ENCODE results near the gene NUAK2.
"Not testable (repeated sequence)": the region's sequence is repeated elsewhere in the genome, so short reads cannot be mapped to it uniquely, and the experiment has no call there.

The NUAK2 gene

DNA sequence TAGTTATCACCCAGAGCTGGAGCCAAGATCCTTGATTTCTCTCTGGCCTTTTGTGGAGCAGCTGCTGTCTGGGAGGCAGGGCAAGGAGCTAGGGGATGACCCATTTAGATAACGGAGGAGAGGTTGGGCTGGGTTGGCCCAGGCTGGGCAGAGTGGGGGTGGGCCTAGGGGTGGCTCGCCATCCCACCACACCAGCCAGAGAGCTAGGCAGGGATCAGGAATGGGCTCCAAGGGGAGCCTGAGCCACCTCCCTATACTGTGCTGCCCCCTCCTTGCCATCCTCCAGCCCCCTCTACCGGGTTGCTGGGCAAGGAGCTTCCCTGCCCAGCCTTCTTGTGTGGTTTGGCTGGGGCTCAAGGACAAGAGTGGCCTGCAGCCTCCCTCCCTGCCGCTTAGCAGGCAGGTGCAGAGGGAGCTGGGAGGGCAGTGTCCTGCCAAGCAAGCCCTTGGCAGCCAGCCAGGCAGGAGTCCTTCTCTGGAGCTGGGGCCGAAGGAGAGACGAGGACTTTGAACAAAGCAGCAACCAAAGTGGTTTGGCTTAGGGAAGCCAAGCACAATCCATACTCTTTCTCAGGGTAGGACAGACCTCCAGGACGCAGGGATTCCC is 4.1 kb downstream of the NUAK2 start:
- DNase-seq, result no peak

DNA sequence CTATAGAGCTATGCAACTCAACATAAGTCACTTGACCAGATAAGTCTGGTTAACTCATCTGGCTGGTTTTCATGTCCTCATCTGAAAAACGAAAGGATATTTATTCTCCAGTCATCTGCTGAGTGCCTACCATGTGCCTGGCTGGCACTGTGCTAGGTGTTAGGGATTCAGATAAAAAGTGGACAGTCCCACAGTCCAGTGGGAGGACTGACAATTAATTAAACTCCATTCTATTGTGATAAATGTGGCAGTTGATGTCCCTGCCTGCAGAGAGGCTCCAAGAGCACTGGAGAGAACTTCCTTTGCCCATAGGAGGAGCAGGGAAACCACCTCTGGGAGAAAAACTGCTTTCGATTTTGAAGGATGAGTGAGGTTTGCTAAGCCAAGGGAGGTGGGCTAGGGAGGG is 5.4 kb downstream of the NUAK2 start:
- DNase-seq, result no peak

DNA sequence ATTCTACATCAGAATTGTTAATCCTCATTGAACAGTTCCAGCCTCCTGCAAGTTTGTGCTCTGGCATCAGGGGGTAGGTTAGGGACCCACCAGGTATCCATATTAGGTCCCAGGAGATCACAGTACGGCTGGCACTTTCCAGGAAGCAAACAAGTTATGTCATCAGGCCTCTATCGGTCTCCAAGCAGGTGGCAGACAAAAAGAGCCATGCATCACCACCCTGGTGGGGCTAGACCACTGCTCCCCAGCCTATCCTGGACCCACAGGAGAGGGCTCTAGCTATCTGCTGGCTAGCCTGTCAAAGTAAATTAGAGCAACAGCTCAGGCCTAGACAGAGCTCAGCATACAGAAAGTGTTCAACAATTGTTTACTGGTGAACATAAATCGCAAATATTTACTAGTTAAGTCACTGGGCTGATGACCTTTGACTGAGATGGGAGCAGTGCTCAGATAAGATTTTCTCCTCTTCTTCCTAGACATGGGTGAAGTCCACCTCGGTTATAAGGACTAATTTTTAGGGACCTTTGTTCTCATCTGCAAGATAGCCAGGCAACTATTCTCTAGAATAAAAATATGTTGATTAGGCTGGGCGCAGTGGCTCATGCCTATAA is 6.4 kb downstream of the NUAK2 start:
- DNase-seq, result no peak

DNA sequence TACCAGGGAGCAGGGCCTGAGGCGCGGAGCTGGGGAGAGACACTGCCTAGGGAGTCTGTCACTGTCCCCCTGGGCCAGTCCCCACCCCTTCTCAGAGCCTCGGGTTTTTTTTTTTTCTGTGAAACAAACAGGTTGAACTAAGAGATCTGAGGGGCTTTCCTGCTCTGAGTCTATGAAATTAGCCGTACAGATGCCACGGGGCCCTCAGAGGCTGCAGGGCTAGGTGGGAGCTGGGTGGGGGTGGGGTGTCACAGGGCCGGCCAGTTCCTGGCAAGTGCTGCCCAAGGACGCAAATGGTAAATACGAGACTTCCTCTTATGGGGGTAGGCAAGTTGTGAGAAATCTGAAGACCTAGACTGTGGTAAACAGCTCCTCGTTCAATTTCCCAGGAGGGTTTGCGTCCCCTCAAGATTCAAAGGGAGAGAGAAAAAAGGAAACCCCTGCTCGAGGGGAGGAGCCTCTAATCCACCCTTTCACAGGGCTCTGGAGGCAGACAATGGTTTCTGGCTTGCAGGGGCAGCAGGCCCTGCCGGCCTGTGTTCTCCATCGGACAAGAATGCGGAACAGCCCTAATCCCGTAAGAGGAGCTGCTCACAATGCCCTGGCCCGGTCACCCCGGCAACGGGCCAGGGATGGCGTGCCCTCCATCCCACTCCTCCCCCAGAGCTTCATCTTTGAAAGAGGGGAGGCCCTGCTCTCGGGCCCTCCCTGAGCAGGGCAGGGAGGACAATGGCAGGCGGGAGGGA is 7.8 kb downstream of the NUAK2 start:
- DNase-seq, result peak; percentile 44

DNA sequence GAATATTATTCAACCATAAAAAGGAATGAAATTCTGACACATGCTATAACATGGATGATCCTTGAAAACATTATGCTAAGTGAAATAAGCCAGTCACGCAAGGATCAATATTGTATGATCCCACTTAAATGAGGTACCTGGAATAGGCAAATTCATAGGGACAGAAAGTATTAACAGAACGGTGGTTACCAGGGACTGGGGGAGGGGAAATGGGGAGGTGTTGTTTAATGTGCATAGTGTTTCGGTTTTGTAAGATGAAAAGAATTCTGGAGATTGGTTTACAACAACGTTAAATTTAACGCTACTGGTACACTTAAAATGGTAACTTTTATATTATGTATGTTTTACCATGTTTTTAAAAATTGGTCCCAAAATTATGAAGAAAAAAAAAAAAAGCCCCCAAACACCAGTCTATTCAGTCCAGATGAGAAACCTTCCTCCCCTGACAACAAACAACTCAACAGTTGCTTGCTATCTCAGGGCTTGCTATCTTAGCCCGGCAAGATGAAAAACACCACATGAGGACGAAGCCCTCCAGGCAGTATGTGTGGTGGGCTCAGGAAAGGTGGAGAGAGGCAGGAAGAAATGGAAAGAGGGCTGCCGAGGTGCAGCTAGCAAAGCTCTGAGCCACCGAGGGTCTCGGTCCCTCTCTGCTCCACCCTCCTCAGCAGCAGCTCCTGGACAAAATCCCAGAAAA is 8.5 kb downstream of the NUAK2 start:
- peak; percentile 11 for DNase-seq

DNA sequence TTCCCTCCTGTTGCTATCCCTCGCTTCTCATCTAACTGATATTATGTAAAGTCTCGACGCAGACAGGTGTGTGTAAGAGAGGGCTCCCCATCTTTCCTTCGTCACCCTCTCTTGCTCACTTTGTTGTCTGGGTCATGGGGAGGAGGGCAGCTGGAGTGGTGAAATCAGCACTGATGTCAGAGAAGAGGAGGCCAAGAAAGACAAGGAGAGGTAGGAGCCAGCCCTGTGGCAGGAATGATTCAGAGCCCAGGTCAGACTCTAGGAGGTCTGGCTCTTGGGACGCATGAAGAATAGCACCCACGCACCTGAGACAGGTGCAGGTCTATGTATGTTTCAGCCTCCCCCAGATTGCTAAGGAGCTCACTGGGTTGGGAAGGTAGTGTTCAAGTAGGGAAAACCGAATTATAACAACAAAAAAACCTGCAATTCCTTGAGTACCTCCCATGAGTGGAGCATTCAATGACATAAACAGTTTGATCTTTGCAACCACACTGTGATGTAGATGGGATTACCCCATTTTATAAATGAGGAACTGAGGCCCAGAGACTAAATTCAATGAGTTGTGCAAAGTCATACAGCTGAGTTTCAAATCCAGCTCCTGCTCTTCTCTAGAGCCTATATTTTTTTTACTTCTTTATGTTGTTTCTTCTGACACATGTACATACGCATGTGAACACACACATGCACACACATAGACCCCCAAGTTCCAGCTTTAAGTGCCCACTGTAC is 10.4 kb downstream of the NUAK2 start:
- no peak for DNase-seq

DNA sequence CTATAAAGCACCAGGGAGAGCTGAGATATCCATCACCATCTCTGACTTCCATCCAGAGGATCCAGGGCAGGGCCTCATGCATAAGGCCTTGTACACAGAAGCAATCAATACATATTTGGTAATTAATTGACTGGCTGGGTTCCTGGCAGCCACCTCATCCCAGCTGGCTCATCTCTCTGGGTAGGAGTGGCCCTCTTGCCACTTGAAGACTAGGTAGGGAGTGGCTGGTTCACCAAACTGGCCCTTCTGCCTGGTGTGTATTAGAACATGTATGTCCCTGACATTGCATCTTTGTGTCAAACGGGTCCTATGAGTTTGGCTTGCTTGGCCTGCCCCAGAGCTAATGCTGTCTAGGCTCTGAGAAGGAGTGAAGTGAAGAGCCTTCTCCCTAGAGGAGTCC is 11.8 kb downstream of the NUAK2 start:
- no peak for DNase-seq

DNA sequence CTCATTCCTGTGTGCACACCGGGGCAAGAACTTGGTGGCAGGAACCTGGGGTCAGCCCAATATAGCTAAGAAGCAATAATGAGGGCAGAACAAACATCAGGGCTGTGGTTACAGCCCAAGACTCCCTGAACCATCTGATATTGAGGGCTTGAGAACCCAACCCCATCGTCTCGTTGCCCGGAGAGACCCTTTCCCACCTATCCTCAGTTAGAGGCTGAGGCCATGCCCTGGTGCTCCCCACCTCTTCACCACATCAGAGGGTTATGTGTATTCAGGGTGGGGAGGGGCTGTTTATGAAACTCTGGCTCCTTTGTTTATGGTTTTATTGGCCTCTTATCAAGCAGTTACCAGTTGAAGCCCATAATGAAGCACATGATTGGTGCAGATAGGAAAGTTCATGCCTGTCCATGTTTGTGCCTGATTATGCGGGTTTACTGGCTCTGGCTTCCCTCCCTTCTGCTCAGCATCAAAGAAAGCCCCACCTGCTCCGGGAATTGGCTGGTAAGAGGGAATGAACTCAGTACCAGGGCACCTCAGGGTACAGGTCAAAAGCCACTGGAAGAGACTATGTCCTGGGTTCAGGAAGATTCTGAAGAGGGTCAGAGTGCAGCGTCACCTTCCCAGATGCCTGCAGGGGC is 14.5 kb downstream of the NUAK2 start:
- DNase-seq, result no peak

DNA sequence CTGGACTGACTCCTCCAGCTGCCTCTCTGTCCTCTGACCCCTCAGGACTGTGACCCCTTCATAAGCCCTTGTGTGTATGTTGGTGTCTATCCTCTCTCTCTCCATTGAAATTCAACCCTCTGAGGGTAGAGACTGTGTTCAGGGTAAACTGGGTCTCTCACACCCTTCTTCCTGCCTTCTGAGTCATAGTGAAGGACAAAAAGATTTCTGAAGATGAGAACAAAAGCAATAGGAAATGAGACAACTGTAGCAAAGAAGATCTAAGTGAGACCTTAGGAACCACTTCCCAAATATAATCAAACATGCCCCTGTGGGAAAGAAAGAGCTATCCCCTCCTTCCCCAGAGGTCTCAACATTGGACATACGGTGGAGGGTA is 16.9 kb downstream of the NUAK2 start:
- no peak for DNase-seq

DNA sequence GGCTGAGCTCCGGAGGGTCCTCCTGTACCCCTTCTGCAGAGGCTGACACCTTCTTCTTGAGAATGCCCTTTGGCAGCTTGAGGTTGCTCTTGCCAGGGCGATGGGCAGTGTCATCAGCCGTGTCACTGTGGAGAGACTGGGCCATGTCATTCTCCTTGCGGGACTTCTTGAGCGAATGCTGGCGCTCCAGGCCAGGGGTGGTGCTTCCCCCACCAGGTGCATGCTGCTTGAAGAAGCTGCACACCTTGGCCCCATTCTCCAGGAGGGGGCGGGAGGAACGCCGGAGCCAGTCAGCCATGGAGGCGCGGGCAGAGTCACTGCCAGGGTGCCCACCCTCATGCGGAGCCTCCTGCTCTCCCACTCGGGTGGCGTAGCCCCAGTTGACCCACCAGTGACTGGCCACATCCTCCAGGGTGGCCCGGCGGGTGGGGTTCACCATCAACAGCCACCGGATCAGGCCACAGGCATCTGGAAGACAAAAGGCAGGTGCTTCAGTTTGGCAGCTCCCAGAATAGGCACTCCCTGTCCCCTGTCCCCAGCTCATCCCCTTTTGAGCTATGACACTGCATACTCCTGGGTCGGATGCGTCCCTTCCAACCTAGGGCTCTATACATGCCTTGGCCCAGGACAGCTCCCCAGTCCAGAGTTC is 17.4 kb downstream of the NUAK2 start:
- DNase-seq, result no peak

DNA sequence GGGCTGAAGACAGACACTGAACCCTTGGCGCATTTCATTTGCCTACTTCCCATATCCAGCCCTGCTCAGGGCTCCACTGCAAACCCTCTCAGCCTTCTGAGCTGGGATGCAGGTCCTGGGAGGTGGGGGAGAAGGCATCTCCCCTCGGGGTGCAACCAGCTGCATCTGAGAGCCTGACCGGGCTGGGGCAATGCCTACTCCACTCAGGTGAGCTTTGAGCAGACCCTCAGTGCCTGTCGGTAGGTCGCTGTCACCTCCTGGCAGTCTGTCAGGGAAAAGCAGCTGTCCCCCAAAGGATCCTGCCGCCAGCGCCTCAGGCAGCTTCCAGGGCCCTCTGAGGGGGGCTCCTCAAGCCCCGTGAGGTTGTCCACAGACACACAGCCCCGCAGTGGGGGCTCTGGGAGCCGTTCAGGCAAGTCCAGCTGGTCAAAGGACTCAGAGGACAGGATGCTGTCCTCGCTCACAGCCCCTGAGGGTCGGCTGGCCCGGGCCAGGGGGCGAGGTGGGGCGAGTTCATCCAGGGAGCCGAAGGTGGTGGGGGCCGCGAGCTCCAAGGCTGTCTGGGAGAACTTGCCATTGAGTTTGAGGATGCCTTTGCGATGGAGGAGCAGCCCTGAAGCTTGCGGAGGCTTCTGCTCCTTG is 18.2 kb downstream of the NUAK2 start:
- DNase-seq, result no peak

DNA sequence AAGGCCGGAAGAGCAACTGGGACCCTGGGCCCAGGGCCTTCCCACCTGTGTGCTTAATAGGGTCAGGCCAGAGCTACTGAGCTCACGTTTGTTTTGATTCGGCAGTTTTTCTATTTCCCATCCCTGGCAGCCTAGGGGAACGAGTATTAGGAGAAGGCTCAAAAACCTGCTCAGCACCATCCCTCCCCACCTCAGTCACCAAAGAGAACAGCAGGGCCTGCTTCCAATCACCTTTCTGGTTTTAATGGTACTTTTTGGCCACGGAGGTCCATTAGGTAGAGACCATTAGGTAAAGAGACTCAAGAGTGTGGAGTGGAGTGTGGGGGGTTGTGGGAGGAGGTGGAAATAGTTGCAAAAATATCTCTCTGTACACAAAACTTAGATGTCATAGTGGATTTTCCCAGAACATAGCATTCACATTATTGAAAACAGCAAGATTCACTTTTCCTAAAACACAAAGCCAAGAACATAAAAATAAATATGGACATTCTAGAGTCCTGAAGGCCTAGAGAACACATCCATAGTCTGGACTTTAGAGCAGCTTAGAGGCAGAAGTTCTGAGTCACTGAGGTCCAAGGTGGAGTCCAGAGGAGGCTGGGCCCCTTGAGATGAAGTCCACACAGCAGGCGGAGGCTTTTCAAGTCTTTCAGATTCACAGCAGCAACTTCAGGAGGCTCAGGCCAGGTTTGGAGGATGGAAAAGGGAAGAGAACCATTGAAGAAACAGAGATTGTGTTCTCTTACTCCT is 19.5 kb downstream of the NUAK2 start:
- DNase-seq, result no peak

DNA sequence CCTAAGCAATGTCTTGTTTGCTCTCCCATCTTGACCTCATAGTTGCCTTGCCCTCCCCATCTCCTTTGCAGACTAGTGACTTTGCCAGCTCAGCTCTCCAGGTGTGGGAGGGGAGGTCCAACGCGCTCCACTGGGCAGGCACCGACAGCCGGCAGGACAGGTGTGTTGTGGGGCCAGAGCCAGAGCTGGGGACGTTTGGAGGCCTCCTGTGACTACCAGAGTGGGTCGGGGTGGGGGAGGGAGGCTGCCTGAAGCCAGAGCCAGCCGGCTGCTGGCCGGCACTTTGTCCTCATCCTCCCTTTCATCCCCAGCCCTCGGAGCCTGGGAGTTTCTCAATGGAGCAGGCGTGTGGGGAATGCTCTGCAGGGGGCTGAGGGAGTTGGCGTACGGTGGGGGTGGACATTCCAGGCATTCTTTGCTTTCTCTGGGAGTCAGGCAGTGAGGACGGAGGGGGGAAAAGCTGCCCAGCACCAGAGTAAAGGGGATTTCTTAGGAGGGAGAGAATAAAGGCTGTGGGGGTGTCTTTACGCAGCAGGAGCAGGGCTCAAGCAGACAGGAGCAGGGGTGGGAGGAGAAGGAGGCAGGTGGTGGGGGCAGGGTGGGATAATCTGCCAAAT is 20.2 kb downstream of the NUAK2 start:
- no peak for DNase-seq

DNA sequence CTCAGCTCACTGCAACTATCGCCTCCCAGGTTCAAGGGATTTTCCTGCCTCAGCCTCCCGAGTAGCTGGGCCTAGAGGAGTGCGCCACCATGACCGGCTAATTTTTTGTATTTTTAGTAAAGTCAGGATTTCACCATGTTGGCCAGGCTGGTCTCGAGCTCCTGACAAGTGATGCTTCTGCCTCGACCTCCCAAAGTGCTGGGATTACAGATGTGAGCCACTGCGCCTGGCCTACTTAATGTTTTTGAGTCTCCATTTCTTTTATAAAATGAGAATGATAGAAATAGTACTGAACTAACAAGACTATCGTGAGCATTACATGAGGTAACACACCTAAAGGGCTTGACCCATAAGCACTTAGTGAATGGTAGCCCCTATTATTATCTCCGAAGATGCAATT is 21.4 kb downstream of the NUAK2 start:
- DNase-seq, result no peak

DNA sequence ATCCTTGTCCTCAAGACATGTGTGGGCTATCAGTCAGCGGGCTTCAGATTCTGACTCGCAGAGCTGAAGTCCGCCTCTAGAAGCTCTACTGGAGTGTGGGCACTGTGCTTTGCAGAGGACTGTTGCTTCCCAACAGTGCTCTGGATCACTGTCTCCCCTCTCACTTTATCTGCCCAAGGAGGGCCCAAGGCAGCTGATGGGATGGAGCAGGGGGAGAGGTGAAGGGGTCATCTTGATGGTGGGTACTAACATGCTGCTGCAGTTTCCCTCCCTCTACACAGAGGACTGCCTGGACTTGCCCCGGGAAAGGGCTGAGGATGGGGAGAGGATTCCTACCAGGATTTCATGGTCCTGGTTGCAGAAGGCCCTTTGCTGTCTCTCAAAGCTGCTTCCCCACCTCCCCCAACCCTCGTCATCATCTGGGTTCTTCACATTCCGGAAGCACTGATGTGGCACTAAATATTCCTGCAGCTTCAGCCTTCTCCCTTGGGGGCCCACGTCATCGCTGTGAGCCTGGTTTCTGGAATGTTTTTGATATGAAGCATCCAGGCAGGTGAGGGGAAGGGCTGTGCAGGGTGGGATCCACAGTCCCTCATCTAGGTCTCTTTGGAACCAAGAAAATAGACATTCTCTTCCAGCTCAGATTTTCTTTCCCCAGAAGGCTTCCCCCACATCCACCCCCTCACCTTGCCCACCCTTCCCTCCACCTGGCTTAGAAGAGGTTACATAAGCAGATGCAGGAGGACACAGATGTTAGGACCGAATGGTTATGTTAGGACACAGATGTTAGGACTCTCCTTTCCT is 23.2 kb downstream of the NUAK2 start:
- DNase-seq, result no peak

DNA sequence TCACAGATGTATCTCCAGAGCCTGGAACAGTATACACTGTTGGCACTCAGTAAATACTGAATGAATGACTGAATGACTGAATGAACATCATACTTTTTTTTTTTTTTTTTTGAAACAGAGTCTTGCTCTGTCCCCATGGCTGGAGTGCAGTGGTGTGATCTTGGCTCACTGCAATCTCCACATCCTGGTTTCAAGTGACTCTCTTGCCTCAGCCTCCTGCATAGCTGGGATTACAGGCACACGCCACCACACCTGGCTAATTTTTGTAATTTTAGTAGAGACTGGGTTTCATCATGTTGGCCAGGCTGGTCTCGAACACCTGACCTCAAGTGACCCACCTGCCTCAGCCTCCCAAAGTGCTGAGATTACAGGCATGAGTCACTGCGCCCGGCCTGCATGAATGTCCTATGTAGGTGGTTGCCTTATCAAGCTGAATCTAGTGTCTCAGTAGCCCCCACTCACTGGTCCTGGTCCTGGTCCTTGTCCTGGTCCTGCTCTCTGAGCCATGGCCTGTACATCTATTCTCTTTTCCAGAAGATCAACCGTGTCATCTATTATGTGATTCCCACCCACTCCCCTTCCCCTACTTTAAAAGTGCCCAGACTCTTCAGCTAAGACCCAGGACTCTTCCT is 23.9 kb downstream of the NUAK2 start:
- DNase-seq, result not testable (repeated sequence)

DNA sequence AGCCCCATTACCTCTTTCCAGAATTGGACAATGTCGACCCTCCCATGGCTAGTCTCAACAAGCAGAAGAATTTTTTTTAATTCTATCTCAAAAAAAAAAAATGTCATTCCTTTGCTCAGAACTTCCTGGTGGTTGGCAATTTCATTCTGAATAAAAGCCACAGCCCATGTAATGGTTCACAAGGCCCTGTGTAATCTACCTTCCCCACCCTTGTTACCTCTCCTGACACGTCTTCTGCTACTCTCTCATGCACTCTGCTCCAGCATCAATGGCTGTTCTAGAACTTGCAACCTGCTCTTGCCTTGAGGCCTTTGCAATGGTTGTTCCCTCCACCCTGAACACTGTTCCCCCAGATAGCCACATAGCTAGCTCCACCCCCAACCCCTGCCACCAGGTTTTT is 25.4 kb downstream of the NUAK2 start:
- no peak for DNase-seq

DNA sequence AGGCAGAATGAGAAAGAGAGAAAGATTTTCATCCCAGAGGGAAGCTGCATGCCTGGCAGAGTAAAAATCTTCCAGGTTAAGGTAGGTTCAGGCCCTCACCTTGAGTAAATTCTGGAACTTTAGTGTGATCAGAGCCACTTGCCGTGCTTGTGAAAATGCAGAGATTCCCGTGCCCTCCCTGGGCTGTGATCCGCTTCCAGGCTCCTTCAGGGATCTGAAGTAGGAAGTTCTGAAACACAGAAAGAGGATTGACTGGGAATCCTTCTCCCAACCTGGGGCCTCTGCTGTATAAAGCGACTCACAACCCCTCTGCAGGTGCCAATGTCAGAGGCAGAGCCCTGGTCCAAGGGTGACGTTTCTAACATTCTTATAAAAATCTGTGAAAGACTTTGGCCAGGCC is 26.6 kb downstream of the NUAK2 start:
- no peak for DNase-seq
